Central memory CD4-positive, alpha-beta T cell (primary cell): ENCODE results near the gene LUC7L2.
"Not testable (repeated sequence)": the region's sequence is repeated elsewhere in the genome, so short reads cannot be mapped to it uniquely, and the experiment has no call there.

Experiments
- DNase-seq: peaks from one replicate; pipeline ENCODE4 v3.0.0; 2022

The LUC7L2 gene

GRCh38 chr7:139452958-139453672 is 93.4 kb downstream of the LUC7L2 start:
- DNase-seq: no peak

- DNase-seq: no peak
These were observed 94.1 kb downstream of the LUC7L2 start for GRCh38 chr7:139453673-139454321.

- DNase-seq: no peak
These were observed 96.1 kb downstream of the LUC7L2 start for GRCh38 chr7:139455789-139456188.

GRCh38 chr7:139456511-139456910 is 96.8 kb downstream of the LUC7L2 start:
- no peak for DNase-seq

- DNase-seq: no peak
These were observed 97.7 kb downstream of the LUC7L2 start for GRCh38 chr7:139457153-139457946.

GRCh38 chr7:139463421-139463820 is 103.7 kb downstream of the LUC7L2 start:
- not testable (repeated sequence) for DNase-seq

- not testable (repeated sequence) for DNase-seq
These were observed 104.8 kb downstream of the LUC7L2 start for GRCh38 chr7:139464511-139464910.

GRCh38 chr7:139465072-139465471 is 105.4 kb downstream of the LUC7L2 start:
- not testable (repeated sequence) for DNase-seq

- not testable (repeated sequence) for DNase-seq
These were observed 108.0 kb downstream of the LUC7L2 start for GRCh38 chr7:139467729-139468128.

GRCh38 chr7:139468281-139468680 is 108.6 kb downstream of the LUC7L2 start:
- DNase-seq: not testable (repeated sequence)

- DNase-seq: no peak
These were observed 112.2 kb downstream of the LUC7L2 start for GRCh38 chr7:139471740-139472353.
